K562 (cell line): ENCODE data around the gene SDHC. TPM values are rescaled to one million over a fixed set of nuclear protein-coding genes. Genes with fewer than 3 reads are reported as not detected.
"Not testable (repeated sequence)": the region's sequence is repeated elsewhere in the genome, so short reads cannot be mapped to it uniquely, and the experiment has no call there.

ENCODE experiments used
- ATF4 ChIP-seq: fragments of 450-650 bp; formaldehyde crosslinking; IDR thresholded peaks from 2 replicates; pipeline ENCODE4 v1.4.0; 2022; ENCODE audit warnings: mild to moderate bottlenecking, moderate library complexity
- CBFA2T2 ChIP-seq: fragments of 450-650 bp; conservative IDR thresholded peaks from 2 replicates; pipeline ENCODE4 v1.6.1; 2017; ENCODE audit warnings: mild to moderate bottlenecking
- CBFA2T3 ChIP-seq: fragments of 450-650 bp; IDR thresholded peaks from 2 replicates; pipeline ENCODE4 v1.6.1; 2017
- CREM ChIP-seq: IDR thresholded peaks from 2 replicates; pipeline ENCODE4 v1.6.1; 2014; ENCODE audit warnings: antibody characterized with exemption, low read depth
- DMBX1 ChIP-seq: fragments of 250-450 bp; sonication (Bioruptor Pico); IDR thresholded peaks from 2 replicates; pipeline ENCODE4 v1.8.0; 2022; ENCODE audit warnings: inconsistent platforms, mild to moderate bottlenecking, moderate library complexity, borderline replicate concordance
- HBP1 ChIP-seq: fragments of 450-650 bp; formaldehyde crosslinking; IDR thresholded peaks from 2 replicates; pipeline ENCODE4 v1.4.0; 2022; ENCODE audit warnings: missing genetic modification characterization
- SOX6 ChIP-seq: fragments of 450-650 bp; IDR thresholded peaks from 2 replicates; pipeline ENCODE4 v1.6.1; 2014; ENCODE audit warnings: mild to moderate bottlenecking
- TEAD4 ChIP-seq, 2 experiments: sonication (generic) in 1 of 2; formaldehyde crosslinking in 1 of 2; IDR thresholded peaks; 2 replicates each; pipeline versions ENCODE4 v1.6.1 to v1.8.0; 2012 to 2022; ENCODE audit warnings: borderline replicate concordance in 1 of 2, inconsistent platforms in 1 of 2, low read length in 1 of 2, mild to moderate bottlenecking in 1 of 2, missing genetic modification reagents in 1 of 2
- YY1 ChIP-seq, 3 experiments: IDR thresholded peaks; 2 replicates each; pipeline ENCODE4 v1.6.1; 2011; ENCODE audit warnings: low read length in 2 of 3, mild to moderate bottlenecking in 2 of 3, moderate library complexity in 2 of 3, borderline replicate concordance in 1 of 3, control low read depth in 1 of 3, low read depth in 1 of 3; ENCODE audit not compliant: insufficient read depth in 3 of 3, insufficient replicate concordance in 2 of 3, control insufficient read depth in 1 of 3, insufficient read length in 1 of 3; ENCODE audit errors: extremely low read depth in 1 of 3
- ZBTB17 ChIP-seq: fragments of 450-650 bp; formaldehyde crosslinking; IDR thresholded peaks from 2 replicates; pipeline ENCODE4 v1.4.0; 2020; ENCODE audit warnings: mild to moderate bottlenecking
- ZNF23 ChIP-seq: fragments of 250-450 bp; sonication (Bioruptor Pico); IDR thresholded peaks from 2 replicates; pipeline ENCODE4 v1.4.0; 2020; ENCODE audit warnings: mild to moderate bottlenecking
- ZNF592 ChIP-seq: fragments of 450-650 bp; IDR thresholded peaks from 2 replicates; pipeline ENCODE4 v1.6.1; 2017; ENCODE audit warnings: antibody characterized with exemption, mild to moderate bottlenecking
- polyA plus RNA-seq, 8 experiments: library from polyadenylated mRNA; depleted of rRNA in 4 of 8; stranded (reverse) in 5 of 8; unstranded in 3 of 8; fragments of >200 nt; fragmentation: Nextera tagmentation in 2 of 8; fragmentation: Illumina TruSeq in 1 of 8; extraction: Ambion mirVana in 2 of 8; extraction: Trizol in 1 of 8; gene quantifications; 2 replicates each; pipeline versions ENCODE4 v1.2.1 to v1.2.3, GENCODE V29; 2011 to 2014; ENCODE audit warnings: inconsistent platforms in 1 of 8, missing spikeins in 1 of 8
- total RNA-seq, 7 experiments: library from RNA; depleted of rRNA in 6 of 7; stranded (reverse); fragments of >200 nt in 6 of 7; fragmentation: Illumina TruSeq in 2 of 7; extraction: Trizol in 2 of 7; gene quantifications; 2 replicates each; pipeline versions ENCODE4 v1.2.1 to v1.2.3, GENCODE V29; 2011 to 2021; ENCODE audit warnings: low replicate concordance in 1 of 7

SDHC gene
- total and polyA plus RNA-seq, 9 of the 15 experiments (the other 6 are each of a cell fraction or from before 2014, with no cell fraction given), result 7.7 to 309 (median 174) TPM

GRCh38 chr1:161315841-161316674, 1.9 kb downstream of the SDHC start (continued):
- TF ChIP-seq HBP1 (0 out of 2 replicates have a peak, but pooled peaks have one; percentile 23), CREM (0 out of 2 replicates have a peak, but pooled peaks have one; percentile 45), ZNF23 (CRISPR knock-in tag) (0 out of 2 replicates have a peak, but pooled peaks have one; percentile 36), TEAD4 (IDR thresholded peaks at IDR 0.05; ENCODE audit: low read length) (peak; percentile 42; the same call in 1 of the 2 replicates), ZBTB17 (CRISPR knock-in tag) (peak; percentile 74; the same call in 1 of the 2 replicates), ATF4 (CRISPR knock-in tag) (peak; percentile 45; the same call in 1 of the 2 replicates), CBFA2T2 (peak; percentile 50), YY1 (IDR thresholded peaks at IDR 0.05; ENCODE audit: borderline replicate concordance in 1 of 3, control insufficient read depth in 1 of 3, extremely low read depth in 1 of 3, insufficient read depth in 3 of 3, insufficient read length in 1 of 3, insufficient replicate concordance in 2 of 3, low read depth in 1 of 3, low read length in 2 of 3) (peak in 1 of 3 experiments; percentile 12), CBFA2T3 (peak; percentile 71), DMBX1 (CRISPR knock-in tag) (peak; percentile 88; the same call in 1 of the 2 replicates), ZNF592 (peak; percentile 99), SOX6 (peak; percentile 61; the same call in 1 of the 2 replicates)
- TF ChIP-seq TEAD4 (CRISPR knock-in tag; IDR thresholded peaks at IDR 0.05; ENCODE audit: borderline replicate concordance), result not testable (repeated sequence)
